ENCODE results near the gene PDPR.

Gene PDPR

GRCh38 chr16:70156207-70156978, 42.3 kb downstream of the PDPR start:
- Histone ChIP-seq H3K27me3 (no peaks in the 10 kb centered on the region), H3K4me1 (no peaks in the 10 kb centered on the region), H3K4me3 (no peak overlapping the region), H3K9me3 (no peaks in the 10 kb centered on the region), H3K36me3 (peaks cover 91 to 100% (median 100%) of the 10 kb centered on the region in 3 donors), H3K27ac (no peak overlapping the region)
- no peak for DNase-seq
- intact Hi-C loops (cut with DNase I; ENCODE audit: low total_unique reads) = no loop called here
- no peak for TF ChIP-seq CTCF (IDR thresholded peaks at IDR 0.05)

GRCh38 chr16:70157105-70157476, 43.0 kb downstream of the PDPR start:
- peaks cover 84 to 100% (median 100%) of the 10 kb centered on the region in 3 donors for H3K36me3 ChIP-seq
- intact Hi-C loops (cut with DNase I; ENCODE audit: low total_unique reads) = no loop called here
- no peaks in the 10 kb centered on the region for H3K27me3 ChIP-seq
- TF ChIP-seq CTCF (IDR thresholded peaks at IDR 0.05) = no peak
- no peak overlapping the region for H3K4me3 ChIP-seq
- H3K27ac ChIP-seq = no peak overlapping the region
- no peak for DNase-seq
- no peaks in the 10 kb centered on the region for H3K4me1 ChIP-seq
- no peaks in the 10 kb centered on the region for H3K9me3 ChIP-seq

GRCh38 chr16:70157477-70158260, 43.5 kb downstream of the PDPR start:
- Histone ChIP-seq H3K27me3 (no peaks in the 10 kb centered on the region), H3K27ac (no peak overlapping the region), H3K4me1 (no peaks in the 10 kb centered on the region), H3K4me3 (no peak overlapping the region), H3K9me3 (no peaks in the 10 kb centered on the region), H3K36me3 (peaks cover 79 to 100% (median 100%) of the 10 kb centered on the region in 3 donors)
- no peak for DNase-seq
- intact Hi-C loops (cut with DNase I; ENCODE audit: low total_unique reads) = no loop called here
- TF ChIP-seq CTCF (IDR thresholded peaks at IDR 0.05) = no peak

DNA sequence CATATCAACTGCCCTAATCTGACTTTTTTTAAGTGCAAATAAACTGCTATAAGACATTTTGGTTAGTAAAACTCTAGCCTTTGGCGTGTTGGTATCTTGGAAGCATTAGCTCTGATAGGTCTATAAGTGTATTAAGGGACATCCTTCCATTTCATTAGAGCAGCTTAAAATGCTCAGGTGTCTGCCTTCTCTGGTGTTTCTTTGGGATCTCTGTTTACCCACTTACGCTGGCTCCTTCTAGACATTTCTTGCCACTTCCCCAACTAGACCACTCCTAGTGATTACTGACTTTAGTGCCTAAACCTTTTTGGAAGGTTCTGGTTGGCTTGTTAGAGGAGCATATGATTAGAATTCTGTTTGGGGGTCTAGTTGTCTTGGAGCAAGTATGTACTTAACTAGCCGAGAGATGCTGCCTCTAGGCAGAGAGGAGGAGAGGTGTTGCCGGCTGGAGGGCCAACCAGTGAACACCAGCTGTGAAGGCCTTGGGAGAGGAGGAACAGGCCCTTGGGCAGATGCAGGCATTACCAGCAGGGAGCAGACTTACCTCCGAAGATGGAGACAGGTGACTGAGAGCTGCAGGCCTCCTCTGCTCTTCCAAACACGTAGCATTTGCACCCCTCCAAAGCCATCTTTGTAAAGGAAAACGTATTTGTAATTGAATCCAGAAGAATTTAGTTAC, 44.3 kb downstream of the PDPR start:
- TF ChIP-seq CTCF (IDR thresholded peaks at IDR 0.05) = no peak
- Histone ChIP-seq H3K27me3 (no peaks in the 10 kb centered on the region), H3K4me3 (no peak overlapping the region), H3K36me3 (peaks cover 71 to 98% (median 96%) of the 10 kb centered on the region in 3 donors), H3K4me1 (no peaks in the 10 kb centered on the region), H3K9me3 (no peaks in the 10 kb centered on the region), H3K27ac (no peak overlapping the region)
- intact Hi-C loops (cut with DNase I; ENCODE audit: low total_unique reads) = no loop called here
- no peak for DNase-seq

DNA sequence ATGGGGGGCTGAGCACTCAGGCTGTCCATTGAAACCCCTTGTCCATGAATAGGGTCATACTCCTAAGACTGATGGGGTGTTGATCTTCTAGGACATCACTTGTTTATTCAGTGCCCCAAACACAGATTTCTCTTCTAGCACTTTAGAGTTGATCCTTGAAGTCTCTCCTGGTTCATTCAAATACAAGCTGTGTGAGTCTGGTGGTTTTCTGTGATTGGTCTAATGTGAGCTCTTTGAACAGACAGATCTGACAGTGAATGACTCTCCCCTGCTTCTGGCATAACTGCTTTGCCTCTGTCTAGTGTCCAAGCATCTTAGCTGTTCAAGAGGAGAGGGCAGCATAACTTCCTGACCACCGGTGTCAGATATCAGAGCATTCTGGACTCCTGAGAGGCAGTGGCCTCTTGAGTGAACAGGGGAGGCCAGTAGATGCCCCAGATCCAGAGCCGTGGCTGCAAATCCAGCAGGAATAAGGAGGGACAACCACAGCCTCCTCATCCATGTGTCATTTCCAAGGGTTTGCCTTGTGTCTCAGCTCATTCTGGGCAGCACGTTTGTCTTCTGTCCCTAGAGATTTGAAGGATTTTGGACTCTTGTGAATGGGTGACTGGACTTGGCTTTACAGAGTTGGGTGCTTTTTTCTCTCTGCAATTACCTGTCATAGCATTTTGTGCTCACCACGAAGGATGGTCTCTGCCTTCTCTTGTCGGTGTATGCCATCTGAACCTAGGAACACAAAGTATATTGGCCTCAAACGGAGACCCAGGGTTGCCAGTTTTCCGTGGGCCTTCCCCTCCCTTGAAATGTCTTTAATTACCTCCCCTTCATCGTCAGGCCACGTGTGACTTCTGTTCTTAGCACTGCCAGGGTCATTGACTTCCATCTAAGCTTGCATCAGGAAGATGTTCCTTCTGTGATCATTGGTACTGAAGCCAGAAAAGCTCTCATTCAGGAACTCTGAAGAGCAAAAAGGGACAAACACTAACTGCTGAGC, 45.5 kb downstream of the PDPR start:
- Histone ChIP-seq H3K27ac (no peak overlapping the region), H3K4me3 (no peak overlapping the region), H3K27me3 (no peaks in the 10 kb centered on the region), H3K4me1 (no peaks in the 10 kb centered on the region), H3K36me3 (peaks cover 59 to 85% (median 83%) of the 10 kb centered on the region in 3 donors), H3K9me3 (no peaks in the 10 kb centered on the region)
- no peak for TF ChIP-seq CTCF (IDR thresholded peaks at IDR 0.05)
- DNase-seq = no peak
- intact Hi-C loops (cut with DNase I; ENCODE audit: low total_unique reads) = no loop called here

Measured in tibial artery (tissue), 4 donors.